Measurements from ENCODE around the gene TRIP12. TPM values are rescaled to one million over a fixed set of nuclear protein-coding genes. Genes with fewer than 3 reads are reported as not detected.
A peak's percentile ranks its signal among the peaks of the same experiment; 100 is the strongest.

TRIP12 gene
- total and polyA plus RNA-seq, 2 of the 13 experiments (the other 11 are each of a cell fraction or from before 2014, with no cell fraction given) = 72.1 to 153 TPM

- TF ChIP-seq MATR3 (CRISPR knock-in tag; IDR thresholded peaks at IDR 0.05) = no peak
- TF ChIP-seq ZNF691 (CRISPR knock-in tag; IDR thresholded peaks at IDR 0.05; ENCODE audit: borderline replicate concordance, low read depth) = no peak
- TF ChIP-seq HNF4A (CRISPR knock-in tag; IDR thresholded peaks at IDR 0.05) = peak; percentile 40; the same call in 1 of the 2 replicates
- no peak for TF ChIP-seq RAD51 (IDR thresholded peaks at IDR 0.05; ENCODE audit: borderline replicate concordance)
- TF ChIP-seq, protein P1, sequence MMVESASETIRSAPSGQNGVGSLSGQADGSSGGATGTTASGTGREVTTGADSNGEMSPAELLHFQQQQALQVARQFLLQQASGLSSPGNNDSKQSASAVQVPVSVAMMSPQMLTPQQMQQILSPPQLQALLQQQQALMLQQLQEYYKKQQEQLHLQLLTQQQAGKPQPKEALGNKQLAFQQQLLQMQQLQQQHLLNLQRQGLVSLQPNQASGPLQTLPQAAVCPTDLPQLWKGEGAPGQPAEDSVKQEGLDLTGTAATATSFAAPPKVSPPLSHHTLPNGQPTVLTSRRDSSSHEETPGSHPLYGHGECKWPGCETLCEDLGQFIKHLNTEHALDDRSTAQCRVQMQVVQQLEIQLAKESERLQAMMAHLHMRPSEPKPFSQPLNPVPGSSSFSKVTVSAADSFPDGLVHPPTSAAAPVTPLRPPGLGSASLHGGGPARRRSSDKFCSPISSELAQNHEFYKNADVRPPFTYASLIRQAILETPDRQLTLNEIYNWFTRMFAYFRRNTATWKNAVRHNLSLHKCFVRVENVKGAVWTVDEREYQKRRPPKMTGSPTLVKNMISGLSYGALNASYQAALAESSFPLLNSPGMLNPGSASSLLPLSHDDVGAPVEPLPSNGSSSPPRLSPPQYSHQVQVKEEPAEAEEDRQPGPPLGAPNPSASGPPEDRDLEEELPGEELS (CRISPR knock-in tag; IDR thresholded peaks at IDR 0.05) = no peak
- TF ChIP-seq SOX6 (IDR thresholded peaks at IDR 0.05) = no peak
- TF ChIP-seq SOX6 (CRISPR knock-in tag; IDR thresholded peaks at IDR 0.05) = peak; percentile 27
- no peak for TF ChIP-seq IKZF4 (CRISPR knock-in tag; IDR thresholded peaks at IDR 0.05; ENCODE audit: borderline replicate concordance, low read depth, not compliant biosample characterization)
- no peak for TF ChIP-seq ZNF207 (IDR thresholded peaks at IDR 0.05; ENCODE audit: borderline replicate concordance)
- TF ChIP-seq MEIS1 (CRISPR knock-in tag; IDR thresholded peaks at IDR 0.05; ENCODE audit: borderline replicate concordance) = 0 out of 2 replicates have a peak, but pooled peaks have one; percentile 22
- peak; percentile 66; the same call in 1 of the 2 replicates for TF ChIP-seq REPIN1 (CRISPR knock-in tag; IDR thresholded peaks at IDR 0.05; ENCODE audit: borderline replicate concordance, low read depth)
- peak; percentile 78 for TF ChIP-seq YEATS2 (CRISPR knock-in tag; IDR thresholded peaks at IDR 0.05; ENCODE audit: borderline replicate concordance)
- no peak for TF ChIP-seq ZNF614 (CRISPR knock-in tag; IDR thresholded peaks at IDR 0.05; ENCODE audit: borderline replicate concordance)
- no peak for TF ChIP-seq PAWR (CRISPR knock-in tag; IDR thresholded peaks at IDR 0.05; ENCODE audit: borderline replicate concordance)
- TF ChIP-seq ZC3H13 (CRISPR knock-in tag; IDR thresholded peaks at IDR 0.05) = no peak
- TF ChIP-seq RFXAP (CRISPR knock-in tag; IDR thresholded peaks at IDR 0.05; ENCODE audit: borderline replicate concordance) = peak; percentile 52; the same call in 1 of the 2 replicates
- TF ChIP-seq SPEN (CRISPR knock-in tag; IDR thresholded peaks at IDR 0.05; ENCODE audit: low read depth) = peak; percentile 46
- TF ChIP-seq, protein P2, sequence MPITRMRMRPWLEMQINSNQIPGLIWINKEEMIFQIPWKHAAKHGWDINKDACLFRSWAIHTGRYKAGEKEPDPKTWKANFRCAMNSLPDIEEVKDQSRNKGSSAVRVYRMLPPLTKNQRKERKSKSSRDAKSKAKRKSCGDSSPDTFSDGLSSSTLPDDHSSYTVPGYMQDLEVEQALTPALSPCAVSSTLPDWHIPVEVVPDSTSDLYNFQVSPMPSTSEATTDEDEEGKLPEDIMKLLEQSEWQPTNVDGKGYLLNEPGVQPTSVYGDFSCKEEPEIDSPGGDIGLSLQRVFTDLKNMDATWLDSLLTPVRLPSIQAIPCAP (CRISPR knock-in tag; IDR thresholded peaks at IDR 0.05; ENCODE audit: low read depth) = no peak
- TF ChIP-seq MED8 (CRISPR knock-in tag; IDR thresholded peaks at IDR 0.05; ENCODE audit: insufficient replicate concordance) = no peak
- TF ChIP-seq, protein P3, sequence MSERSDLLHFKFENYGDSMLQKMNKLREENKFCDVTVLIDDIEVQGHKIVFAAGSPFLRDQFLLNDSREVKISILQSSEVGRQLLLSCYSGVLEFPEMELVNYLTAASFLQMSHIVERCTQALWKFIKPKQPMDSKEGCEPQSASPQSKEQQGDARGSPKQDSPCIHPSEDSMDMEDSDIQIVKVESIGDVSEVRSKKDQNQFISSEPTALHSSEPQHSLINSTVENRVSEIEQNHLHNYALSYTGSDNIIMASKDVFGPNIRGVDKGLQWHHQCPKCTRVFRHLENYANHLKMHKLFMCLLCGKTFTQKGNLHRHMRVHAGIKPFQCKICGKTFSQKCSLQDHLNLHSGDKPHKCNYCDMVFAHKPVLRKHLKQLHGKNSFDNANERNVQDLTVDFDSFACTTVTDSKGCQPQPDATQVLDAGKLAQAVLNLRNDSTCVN (CRISPR knock-in tag; IDR thresholded peaks at IDR 0.05; ENCODE audit: borderline replicate concordance) = no peak
- 0 out of 2 replicates have a peak, but pooled peaks have one; percentile 24 for TF ChIP-seq SOX13 (IDR thresholded peaks at IDR 0.05)
- TF ChIP-seq SOX13 (CRISPR knock-in tag; conservative IDR thresholded peaks at IDR 0.05 in 1 of 2, IDR thresholded peaks at IDR 0.05 in 1 of 2) = peak in 1 of 2 experiments; percentile 13; a peak in 2 of 4 replicates
- no peak for TF ChIP-seq KDM1A (CRISPR knock-in tag; IDR thresholded peaks at IDR 0.05)
- TF ChIP-seq TEF (CRISPR knock-in tag; IDR thresholded peaks at IDR 0.05) = no peak
These were observed 513 bp downstream of the TRIP12 start (continued) for GRCh38 chr2:229921101-229921891.
